HTR-8/SVneo (cell line): ENCODE data around the gene SEMA6A.

Source experiments
- DNase-seq: peaks from one replicate; pipeline ENCODE4 v3.0.0; 2011; ENCODE audit warnings: low spot score, mixed read lengths; ENCODE audit not compliant: insufficient read length
- FAIRE-seq: peaks from 2 replicates; lab custom pipeline; 2011; peaks lifted over from hg19 to GRCh38; lab: Jason Lieb, UNC

Gene SEMA6A

DNA sequence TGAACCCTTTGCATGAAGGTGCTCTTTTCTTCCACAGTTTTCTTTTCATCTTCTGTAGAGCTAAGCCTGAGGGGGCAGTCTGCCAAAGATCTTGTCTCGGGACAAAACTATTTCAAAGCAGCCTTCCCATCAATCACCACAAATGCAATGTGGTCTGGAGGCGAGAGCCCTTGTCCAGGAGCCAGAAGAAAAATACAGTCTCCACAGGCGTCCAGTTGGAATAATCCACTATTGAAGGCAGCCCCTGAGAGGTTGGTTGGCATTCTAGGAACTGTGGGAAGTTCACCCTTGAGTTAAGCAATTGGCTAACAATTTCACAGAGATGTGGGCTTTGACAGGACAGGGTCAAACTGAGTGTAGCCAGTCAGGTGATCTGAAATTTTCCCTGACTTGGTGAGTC lies 72.0 kb downstream of the SEMA6A start:
- peak; percentile 10 for DNase-seq
- FAIRE-seq = no peak

- FAIRE-seq = no peak
- DNase-seq = no peak
These were observed 72.5 kb downstream of the SEMA6A start for GRCh38 chr5:116502138-116502537.

DNA sequence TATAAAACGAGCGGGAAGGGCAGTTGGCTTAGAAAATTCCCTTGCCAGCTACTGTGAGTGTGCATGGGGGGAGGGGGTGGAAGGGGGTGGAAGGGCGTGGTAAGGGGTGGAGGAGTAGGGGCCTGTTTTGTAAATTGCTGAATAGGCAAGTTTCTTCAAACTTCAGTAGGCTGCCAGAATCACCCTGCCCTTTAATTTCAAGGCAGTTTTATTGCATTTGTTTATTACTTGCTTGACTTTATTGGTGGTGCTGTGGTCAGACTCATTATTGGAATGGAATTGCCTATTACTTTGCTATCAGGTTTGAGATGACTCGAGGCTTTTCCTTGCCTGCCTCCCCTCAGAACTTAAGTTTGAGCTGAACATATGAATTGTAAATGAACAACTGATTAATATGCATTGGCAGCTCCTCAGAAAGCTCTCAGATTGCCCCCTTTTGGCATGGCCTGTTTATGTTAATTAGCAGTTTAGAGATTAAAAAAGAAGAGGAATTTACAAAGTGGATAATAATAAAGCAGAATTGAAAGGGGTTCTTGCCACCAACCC lies 76.0 kb downstream of the SEMA6A start:
- DNase-seq (no peak), FAIRE-seq (no peak)

- FAIRE-seq (no peak), DNase-seq (no peak)
These were observed 77.0 kb downstream of the SEMA6A start for GRCh38 chr5:116497631-116498030.

DNA sequence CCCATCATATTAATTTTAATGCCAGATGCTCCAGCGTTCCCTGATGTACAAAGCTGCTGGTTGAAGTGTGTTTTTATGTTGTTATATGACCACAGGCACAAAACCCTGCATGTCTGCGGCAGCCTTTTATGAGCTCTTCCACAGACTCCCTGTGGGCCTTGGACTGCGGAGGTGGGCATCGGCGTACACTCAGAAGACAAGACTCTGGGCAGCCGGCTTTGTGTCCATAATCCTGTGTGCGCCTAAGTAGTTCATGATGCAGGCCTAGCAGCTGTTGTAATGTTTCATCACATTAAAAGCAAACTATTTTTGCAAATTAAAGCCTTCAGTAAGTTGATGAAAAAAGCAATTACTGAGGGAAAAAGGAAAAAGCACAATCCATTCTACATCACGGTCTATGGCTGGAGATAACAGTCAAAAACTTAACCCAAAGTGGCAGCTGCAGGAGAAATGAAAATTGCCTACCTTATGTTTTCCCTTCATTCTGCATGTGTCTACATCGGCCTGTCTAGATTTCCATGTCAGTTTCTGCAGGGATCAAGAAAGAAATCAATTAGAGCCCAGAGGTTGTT lies 78.8 kb downstream of the SEMA6A start:
- no peak for FAIRE-seq
- no peak for DNase-seq

GRCh38 chr5:116494784-116495450 lies 79.7 kb downstream of the SEMA6A start:
- FAIRE-seq (no peak), DNase-seq (no peak)

- FAIRE-seq = no peak
- no peak for DNase-seq
These were observed 81.8 kb downstream of the SEMA6A start for GRCh38 chr5:116492776-116493175.

DNA sequence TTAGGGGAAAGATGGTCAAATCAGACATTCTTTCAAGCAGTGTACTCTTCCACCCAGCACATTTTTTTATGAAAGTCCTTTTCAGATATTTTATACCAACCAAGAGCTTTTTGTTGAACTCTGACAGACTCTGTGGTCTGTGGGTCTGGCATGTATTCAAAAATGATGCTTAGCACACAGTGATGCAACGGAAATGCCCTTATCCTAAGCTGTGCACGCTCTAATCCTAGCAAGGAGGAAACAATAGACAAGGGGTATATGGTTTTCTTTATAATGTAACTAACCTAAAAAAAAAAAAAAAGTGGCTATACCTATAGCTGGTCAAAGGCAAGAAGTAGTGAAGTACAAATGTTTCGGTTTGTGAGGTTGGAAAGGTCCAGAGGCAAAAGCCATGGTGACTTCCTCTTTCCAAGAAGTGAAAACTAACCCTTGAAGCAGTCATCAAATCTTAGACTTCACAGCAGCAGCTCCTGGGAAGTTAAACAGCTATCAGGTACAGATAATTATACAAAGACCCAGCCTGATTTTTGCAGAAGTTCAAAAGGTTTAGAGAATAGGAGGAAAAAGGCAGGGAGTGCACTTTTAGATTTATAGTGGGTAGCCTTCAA lies 82.5 kb downstream of the SEMA6A start:
- DNase-seq = peak; percentile 41
- no peak for FAIRE-seq

- DNase-seq (no peak), FAIRE-seq (no peak)
These were observed 86.1 kb downstream of the SEMA6A start for GRCh38 chr5:116488356-116489041.

DNA sequence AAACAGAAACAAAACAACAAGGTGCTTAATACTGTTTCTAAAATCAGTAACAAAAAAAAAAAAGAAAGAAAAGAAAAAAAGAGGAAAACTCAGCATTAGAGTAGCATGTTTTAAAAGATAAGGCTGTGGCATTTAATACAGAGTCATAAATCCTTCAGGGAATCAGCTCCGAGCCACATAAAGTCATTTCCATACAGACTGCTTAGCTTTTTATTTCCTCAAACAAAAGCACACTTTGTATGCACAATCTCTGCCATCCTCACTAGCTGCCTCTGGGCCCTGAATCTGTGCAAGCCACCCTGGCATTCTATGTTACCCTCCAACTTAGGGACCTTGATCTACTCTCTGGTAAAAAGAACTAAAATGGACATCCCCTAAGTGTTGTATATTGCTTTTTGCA lies 87.6 kb downstream of the SEMA6A start:
- no peak for FAIRE-seq
- DNase-seq = no peak

DNA sequence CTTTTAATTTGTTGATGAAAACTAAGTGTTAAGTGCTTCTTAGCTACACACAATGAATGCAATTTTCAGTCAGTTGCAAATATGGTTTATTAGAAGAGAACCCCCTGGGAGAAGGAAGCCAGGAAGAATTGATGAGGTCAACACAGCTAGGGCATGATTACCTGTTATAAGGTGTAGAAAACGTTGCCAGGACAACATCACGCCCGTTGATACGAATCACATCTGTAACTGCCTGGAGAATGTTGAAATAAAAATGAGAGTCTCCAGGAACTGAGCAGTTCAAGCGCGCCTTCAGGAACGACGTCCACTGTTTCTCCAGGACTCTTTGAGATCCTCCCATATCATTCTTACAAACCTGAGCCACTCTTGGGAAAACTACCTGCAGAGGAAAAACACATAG lies 88.0 kb downstream of the SEMA6A start:
- DNase-seq = no peak
- no peak for FAIRE-seq

GRCh38 chr5:116484645-116485044 lies 90.0 kb downstream of the SEMA6A start:
- DNase-seq (no peak), FAIRE-seq (no peak)

DNA sequence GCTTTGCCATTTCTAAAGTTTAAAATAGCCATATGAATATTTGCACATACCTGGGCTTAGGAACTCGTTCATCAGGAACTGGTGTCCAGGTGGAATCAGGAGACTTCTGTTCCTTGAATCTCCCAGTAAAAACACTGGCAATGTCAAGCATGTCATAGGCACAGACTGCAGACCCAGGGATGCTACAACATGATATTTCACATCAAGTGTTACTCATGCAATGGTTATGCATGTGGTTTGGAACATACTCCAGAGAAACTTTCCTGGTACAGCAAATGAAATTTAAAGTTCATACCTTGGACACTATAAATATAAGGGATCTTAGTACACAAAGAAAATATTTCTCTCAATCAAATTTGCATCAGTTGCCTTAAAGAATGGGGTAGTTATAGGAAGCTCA lies 92.2 kb downstream of the SEMA6A start:
- DNase-seq (no peak), FAIRE-seq (no peak)

GRCh38 chr5:116480894-116481510 lies 93.6 kb downstream of the SEMA6A start:
- DNase-seq = no peak

GRCh38 chr5:116479776-116480675 lies 94.6 kb downstream of the SEMA6A start:
- FAIRE-seq = no peak

More at GRCh38 chr5:116480894-116481510, 93.6 kb downstream of the SEMA6A start:
- no peak for FAIRE-seq

GRCh38 chr5:116478491-116478890 lies 96.1 kb downstream of the SEMA6A start:
- DNase-seq (no peak), FAIRE-seq (no peak)

More at GRCh38 chr5:116479776-116480675, 94.6 kb downstream of the SEMA6A start:
- no peak for DNase-seq

- FAIRE-seq (no peak), DNase-seq (no peak)
These were observed 97.6 kb downstream of the SEMA6A start for GRCh38 chr5:116476897-116477537.

DNA sequence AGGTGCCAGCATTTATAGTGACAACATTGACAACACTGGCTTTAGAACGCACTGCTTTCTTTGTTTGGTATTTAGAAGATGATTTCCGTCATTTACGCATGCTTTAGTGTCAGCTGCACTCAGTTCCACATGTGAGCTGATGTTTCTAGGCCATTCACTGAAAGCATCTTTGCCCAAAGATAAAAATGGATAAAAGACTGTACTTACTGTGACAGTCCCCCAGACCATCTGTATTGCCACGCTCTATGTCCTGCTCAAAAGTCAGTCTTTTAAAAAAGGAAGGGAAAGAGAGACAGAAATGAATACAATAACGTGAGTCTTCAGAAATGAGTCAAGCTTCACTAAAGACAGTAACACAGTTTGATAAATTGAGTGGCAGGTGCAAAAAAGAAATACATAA lies 99.3 kb downstream of the SEMA6A start:
- FAIRE-seq = no peak
- DNase-seq = no peak

DNA sequence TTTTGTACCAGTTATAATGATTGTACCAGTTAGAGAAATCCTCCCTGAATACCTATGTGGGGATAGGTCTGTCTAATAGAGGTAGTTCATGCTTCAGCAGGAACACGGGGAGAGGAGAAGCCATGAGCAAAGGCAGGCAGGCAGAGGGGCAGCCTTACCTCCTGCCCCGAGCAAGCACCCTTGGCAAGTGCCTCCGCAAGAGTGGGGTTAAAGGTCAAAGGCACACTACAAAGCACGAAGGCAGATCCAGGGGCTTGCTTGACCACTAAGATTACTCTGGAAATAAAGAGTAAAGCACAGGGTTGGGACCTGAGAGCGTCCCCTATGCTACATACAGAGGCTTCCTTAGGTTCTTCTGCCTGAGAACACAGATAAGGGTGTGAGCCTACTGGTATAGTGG lies 100.9 kb downstream of the SEMA6A start:
- no peak for DNase-seq
- FAIRE-seq = no peak
